Activated T-helper 1 cell treated with anti-CD3 and anti-CD28 coated beads, Interleukin-2, amount 50 U/mL, for 16 hours (primary cell): ENCODE data around the gene IMMT.

Source experiments
- DNase-seq, 2 donors: peaks; one replicate each; pipeline ENCODE4 v3.0.0-alpha.2; 2020; ENCODE audit warnings: low read depth in 1 of 2, low spot score in 1 of 2

Gene IMMT

GRCh38 chr2:86226636-86227520 is 31.6 kb upstream of the IMMT start:
- DNase-seq = no peak

- DNase-seq = no peak
Measured at GRCh38 chr2:86226070-86226469, 30.8 kb upstream of the IMMT start.

- DNase-seq = no peak
Measured at GRCh38 chr2:86225581-86225980, 30.3 kb upstream of the IMMT start.

GRCh38 chr2:86224645-86225355 is 29.5 kb upstream of the IMMT start:
- no peak for DNase-seq

- DNase-seq = no peak
Measured at GRCh38 chr2:86223927-86224560, 28.8 kb upstream of the IMMT start.

GRCh38 chr2:86223140-86223926 is 28.1 kb upstream of the IMMT start:
- no peak for DNase-seq

GRCh38 chr2:86221066-86221684 is 25.9 kb upstream of the IMMT start:
- DNase-seq = no peak

GRCh38 chr2:86219896-86220295 is 24.6 kb upstream of the IMMT start:
- no peak for DNase-seq

- no peak for DNase-seq
Measured at GRCh38 chr2:86218124-86218523, 22.9 kb upstream of the IMMT start.

GRCh38 chr2:86216575-86217555 is 21.6 kb upstream of the IMMT start:
- DNase-seq = no peak

- no peak for DNase-seq
Measured at GRCh38 chr2:86214503-86214832, 19.2 kb upstream of the IMMT start.

GRCh38 chr2:86213699-86214502 is 18.6 kb upstream of the IMMT start:
- DNase-seq = no peak

GRCh38 chr2:86213056-86213455 is 17.8 kb upstream of the IMMT start:
- DNase-seq = no peak

- DNase-seq = no peak
Measured at GRCh38 chr2:86211796-86212188, 16.5 kb upstream of the IMMT start.

GRCh38 chr2:86211033-86211795 is 16.0 kb upstream of the IMMT start:
- no peak for DNase-seq

GRCh38 chr2:86204458-86204857 is 9.2 kb upstream of the IMMT start:
- no peak for DNase-seq

GRCh38 chr2:86203614-86204013 is 8.4 kb upstream of the IMMT start:
- no peak for DNase-seq

- no peak for DNase-seq
Measured at GRCh38 chr2:86202702-86203101, 7.4 kb upstream of the IMMT start.
